CD14-positive monocyte (primary cell): ENCODE data around the gene MEOX1. TPM values are rescaled to one million over a fixed set of nuclear protein-coding genes. Genes with fewer than 3 reads are reported as not detected.

Experiments used
- DNase-seq, 3 donors: peaks; one replicate each; pipeline ENCODE4 v3.0.0-alpha.2; 2011 to 2022
- H2AFZ ChIP-seq: 2 replicates; pipeline ENCODE4 v1.6.0; 2012; ENCODE audit warnings: mild to moderate bottlenecking, low read depth, low read length, inconsistent platforms; ENCODE audit not compliant: insufficient read depth, poor library complexity, severe bottlenecking
- H3K27ac ChIP-seq, 2 donors: 1 replicate in 1 of 2; 2 replicates in 1 of 2; pipeline ENCODE4 v1.5.1; 2012 to 2013; ENCODE audit warnings: low read length in 2 of 2, control low read depth in 1 of 2, inconsistent platforms in 1 of 2, low read depth in 1 of 2, mild to moderate bottlenecking in 1 of 2
- H3K27me3 ChIP-seq, 2 donors: one replicate each; pipeline versions ENCODE4 v1.6.0 to v1.6.1; 2011 to 2013; ENCODE audit warnings: low read length in 2 of 2; ENCODE audit not compliant: control insufficient read depth in 2 of 2, insufficient read depth in 2 of 2
- H3K36me3 ChIP-seq, 2 donors: replicated peaks in 1 of 2; 1 replicate in 1 of 2; 2 replicates in 1 of 2; pipeline versions ENCODE4 v1.5.1 to v1.6.1; 2012 to 2013; ENCODE audit warnings: low read length in 2 of 2, control low read depth in 1 of 2, inconsistent platforms in 1 of 2, mild to moderate bottlenecking in 1 of 2; ENCODE audit not compliant: insufficient read depth in 2 of 2, control insufficient read depth in 1 of 2
- H3K4me1 ChIP-seq, 2 donors: 1 replicate in 1 of 2; 2 replicates in 1 of 2; pipeline versions ENCODE4 v1.5.1 to v1.6.1; 2012 to 2013; ENCODE audit warnings: low read length in 2 of 2, control low read depth in 1 of 2, inconsistent platforms in 1 of 2, mild to moderate bottlenecking in 1 of 2, moderate library complexity in 1 of 2; ENCODE audit not compliant: insufficient read depth in 2 of 2, control insufficient read depth in 1 of 2
- H3K4me2 ChIP-seq: replicated peaks from 2 replicates; pipeline ENCODE3; 2012; ENCODE audit warnings: low read length, moderate library complexity, mild to moderate bottlenecking; ENCODE audit not compliant: poor library complexity, severe bottlenecking; ENCODE audit errors: extremely low read depth
- H3K4me3 ChIP-seq, 3 experiments: fragments of 200-600 bp in 1 of 3; sonication (generic) in 1 of 3; replicated peaks in 1 of 3; 1 replicate in 2 of 3; 2 replicates in 1 of 3; pipeline ENCODE4 v1.5.1; 2011 to 2013; ENCODE audit warnings: low read length in 3 of 3, mild to moderate bottlenecking in 3 of 3, control low read depth in 2 of 3, low read depth in 2 of 3, inconsistent platforms in 1 of 3, moderate library complexity in 1 of 3
- H3K79me2 ChIP-seq: 2 replicates; pipeline ENCODE4 v1.6.0; 2012; ENCODE audit warnings: mild to moderate bottlenecking, control low read depth, inconsistent platforms, low read length, moderate library complexity; ENCODE audit not compliant: insufficient read depth
- H3K9ac ChIP-seq: 2 replicates; pipeline ENCODE4 v1.6.0; 2017; ENCODE audit warnings: low read length, mild to moderate bottlenecking; ENCODE audit not compliant: insufficient read depth, poor library complexity, severe bottlenecking
- H3K9me3 ChIP-seq, 2 donors: replicated peaks in 1 of 2; 1 replicate in 1 of 2; 2 replicates in 1 of 2; pipeline versions ENCODE4 v1.5.1 to v1.6.1; 2012 to 2013; ENCODE audit warnings: low read length in 2 of 2, control low read depth in 1 of 2; ENCODE audit not compliant: control insufficient read depth in 1 of 2, insufficient read depth in 1 of 2
- H4K20me1 ChIP-seq: 2 replicates; pipeline ENCODE4 v1.6.0; 2012; ENCODE audit warnings: mild to moderate bottlenecking, low read length, control low read depth, moderate library complexity; ENCODE audit not compliant: insufficient read depth
- H3K27ac Mint-ChIP-seq, 7 donors: one replicate each; pipeline ENCODE4 v1.8.0; 2020; ENCODE audit warnings: mild to moderate bottlenecking in 7 of 7, mixed read lengths in 7 of 7, moderate library complexity in 6 of 7, inconsistent platforms in 2 of 7
- H3K27me3 Mint-ChIP-seq, 3 donors: one replicate each; pipeline ENCODE4 v1.8.0; 2021 to 2022; ENCODE audit warnings: low read depth in 3 of 3, mild to moderate bottlenecking in 3 of 3, mixed read lengths in 3 of 3, moderate library complexity in 3 of 3, inconsistent platforms in 1 of 3
- H3K36me3 Mint-ChIP-seq, 2 donors: one replicate each; pipeline ENCODE4 v1.8.0; 2020; ENCODE audit warnings: mixed read lengths in 2 of 2, inconsistent platforms in 1 of 2, mild to moderate bottlenecking in 1 of 2
- H3K4me1 Mint-ChIP-seq: one replicate; pipeline ENCODE4 v1.8.0; 2020; ENCODE audit warnings: mild to moderate bottlenecking, mixed read lengths
- H3K4me3 Mint-ChIP-seq, 2 donors: one replicate each; pipeline ENCODE4 v1.8.0; 2020; ENCODE audit warnings: mild to moderate bottlenecking in 2 of 2, mixed read lengths in 2 of 2, moderate library complexity in 1 of 2
- H3K9me3 Mint-ChIP-seq, 7 donors: one replicate each; pipeline ENCODE4 v1.8.0; 2020 to 2022; ENCODE audit warnings: mixed read lengths in 7 of 7, mild to moderate bottlenecking in 6 of 7, moderate library complexity in 6 of 7, inconsistent platforms in 2 of 7
- CTCF ChIP-seq: fragments of 200-600 bp; IDR thresholded peaks from one replicate; pipeline ENCODE4 v1.8.0; 2022; ENCODE audit warnings: antibody characterized with exemption, mild to moderate bottlenecking
- WGBS: methylation state at CpG from one replicate; pipeline ENCODE4 v1.1.5; 2013; ENCODE audit warnings: missing lambda C conversion rate; ENCODE audit not compliant: insufficient coverage; 5-methylcytosine and 5-hydroxymethylcytosine counted together
- intact Hi-C, 2 donors: fragments of 100-400 bp; cut with micrococcal nuclease; formaldehyde crosslinking; loops; one replicate each; pipeline versions ENCODE4 v1.15.0 to v1.15.1; 2023
- polyA plus RNA-seq, 3 donors: library from polyadenylated mRNA; depleted of rRNA in 1 of 3; unstranded in 2 of 3; stranded (reverse) in 1 of 3; fragments of 300-500 nt in 2 of 3; fragments of >200 nt in 1 of 3; fragmentation: Illumina TruSeq in 2 of 3; gene quantifications; 1 replicate in 2 of 3; 2 replicates in 1 of 3; pipeline ENCODE4 v1.2.3, GENCODE V29; 2012 to 2021

The MEOX1 gene
- polyA plus RNA-seq, 3 donors: 0.06 TPM; not detected in 2

- DNase-seq: peak in 2 of 3 donors; percentile 16 to 35
- Mint-ChIP-seq H3K36me3 (peaks cover 0 to 2% of the 10 kb centered on the region in 2 donors), H3K4me1 (peaks cover 10% of the 10 kb centered on the region), H3K27me3 (peaks cover 28 to 61% (median 38%) of the 10 kb centered on the region in 3 donors), H3K27ac (no peak overlapping the region), H3K9me3 (peaks cover 7 to 14% (median 13%) of the 10 kb centered on the region in 7 donors), H3K4me3 (peak overlapping the region in 1 of 2 donors; percentile 51)
- Histone ChIP-seq H4K20me1 (no peaks in the 10 kb centered on the region), H3K9me3 (peaks cover 4 to 8% of the 10 kb centered on the region in 2 donors), H3K27me3 (peaks cover 2 to 31% of the 10 kb centered on the region in 2 donors), H3K9ac (no peak overlapping the region), H3K4me3 (no peak overlapping the region), H3K4me2 (no peak overlapping the region), H2AFZ (no peak overlapping the region), H3K27ac (no peak overlapping the region), H3K4me1 (peaks cover 5 to 6% of the 10 kb centered on the region in 2 donors), H3K79me2 (no peaks in the 10 kb centered on the region), H3K36me3 (no peaks in the 10 kb centered on the region)
- WGBS: 60% methylated on average over 1 of the region's 4 CpGs
- no peak for TF ChIP-seq CTCF
- intact Hi-C loops: no loop called here
These were observed 40.9 kb upstream of the MEOX1 start for GRCh38 chr17:43702637-43703036.

GRCh38 chr17:43701318-43701743, 39.6 kb upstream of the MEOX1 start:
- intact Hi-C loops: no loop called here
- peak in 1 of 3 donors; percentile 26 for DNase-seq
- no peaks in the 10 kb centered on the region for H3K79me2 ChIP-seq
- peak overlapping the region in 1 of 7 donors; percentile 46 for H3K27ac Mint-ChIP-seq
- H2AFZ ChIP-seq: peak overlapping the region; percentile 57
- peaks cover 0 to 2% of the 10 kb centered on the region in 2 donors for H3K36me3 Mint-ChIP-seq
- under 1% methylated on average over 13 of the region's 16 CpGs for WGBS
- peak overlapping the region in 1 of 2 donors; percentile 48 for H3K4me3 Mint-ChIP-seq
- peaks cover 11% of the 10 kb centered on the region for H3K4me1 Mint-ChIP-seq
- H3K9me3 Mint-ChIP-seq: peaks cover 7 to 14% (median 13%) of the 10 kb centered on the region in 7 donors
- peaks cover 4 to 8% of the 10 kb centered on the region in 2 donors for H3K9me3 ChIP-seq
- TF ChIP-seq CTCF: no peak
- peaks cover 2 to 31% of the 10 kb centered on the region in 2 donors for H3K27me3 ChIP-seq
- no peaks in the 10 kb centered on the region for H4K20me1 ChIP-seq
- H3K27me3 Mint-ChIP-seq: peaks cover 31 to 66% (median 38%) of the 10 kb centered on the region in 3 donors
- H3K36me3 ChIP-seq: no peaks in the 10 kb centered on the region
- H3K4me1 ChIP-seq: peaks cover 7 to 10% of the 10 kb centered on the region in 2 donors
- no peak overlapping the region for H3K4me3 ChIP-seq
- no peak overlapping the region for H3K4me2 ChIP-seq
- H3K27ac ChIP-seq: no peak overlapping the region
- H3K9ac ChIP-seq: no peak overlapping the region
